ENCODE data around the gene LCP2.

DNA sequence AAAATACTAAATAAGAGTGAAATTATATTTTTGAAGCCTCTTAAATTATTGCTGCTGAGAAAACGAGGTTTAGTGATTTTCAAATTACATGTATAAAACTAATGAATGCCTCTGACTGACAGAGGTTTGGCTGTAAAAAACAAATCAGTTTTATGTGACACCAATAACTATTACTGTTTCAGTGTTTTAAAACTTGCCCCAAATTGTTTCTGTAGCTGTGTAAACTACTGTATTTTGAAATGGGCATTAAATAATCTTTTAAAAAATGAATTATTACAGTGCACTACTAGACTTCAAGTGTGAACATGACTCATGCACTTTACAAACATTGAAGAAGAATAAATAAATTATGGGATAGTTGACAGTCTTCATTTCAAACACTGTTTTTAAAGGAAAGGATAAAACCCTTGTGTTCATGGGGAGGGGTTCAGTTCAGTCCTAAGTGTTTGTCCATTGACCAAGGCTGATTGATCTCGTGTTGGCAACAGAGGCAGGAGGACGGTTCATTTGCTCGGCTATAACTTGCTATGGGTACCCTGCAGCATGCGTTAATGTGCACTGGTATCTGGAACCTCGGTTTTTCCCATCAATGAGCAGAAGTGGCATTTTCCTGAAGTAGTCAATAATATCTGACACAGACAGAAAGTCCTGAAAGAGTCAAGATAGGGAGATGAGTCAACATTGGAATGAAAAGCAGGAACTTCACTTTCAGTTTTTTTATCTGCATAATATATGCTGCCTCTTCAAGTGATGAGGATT, 49.2 kb downstream of the LCP2 start:
- no peak for TF ChIP-seq CEBPB (IDR thresholded peaks at IDR 0.05; ENCODE audit: low read depth)
- no peak for TF ChIP-seq TCF7L2 (IDR thresholded peaks at IDR 0.05; ENCODE audit: borderline replicate concordance, extremely low read depth, insufficient read depth, insufficient read length)
- no peak for TF ChIP-seq SIN3A (IDR thresholded peaks at IDR 0.05; ENCODE audit: low read depth)
- TF ChIP-seq FOSL1 (IDR thresholded peaks at IDR 0.05; ENCODE audit: low read depth) = no peak
- TF ChIP-seq, protein P1, sequence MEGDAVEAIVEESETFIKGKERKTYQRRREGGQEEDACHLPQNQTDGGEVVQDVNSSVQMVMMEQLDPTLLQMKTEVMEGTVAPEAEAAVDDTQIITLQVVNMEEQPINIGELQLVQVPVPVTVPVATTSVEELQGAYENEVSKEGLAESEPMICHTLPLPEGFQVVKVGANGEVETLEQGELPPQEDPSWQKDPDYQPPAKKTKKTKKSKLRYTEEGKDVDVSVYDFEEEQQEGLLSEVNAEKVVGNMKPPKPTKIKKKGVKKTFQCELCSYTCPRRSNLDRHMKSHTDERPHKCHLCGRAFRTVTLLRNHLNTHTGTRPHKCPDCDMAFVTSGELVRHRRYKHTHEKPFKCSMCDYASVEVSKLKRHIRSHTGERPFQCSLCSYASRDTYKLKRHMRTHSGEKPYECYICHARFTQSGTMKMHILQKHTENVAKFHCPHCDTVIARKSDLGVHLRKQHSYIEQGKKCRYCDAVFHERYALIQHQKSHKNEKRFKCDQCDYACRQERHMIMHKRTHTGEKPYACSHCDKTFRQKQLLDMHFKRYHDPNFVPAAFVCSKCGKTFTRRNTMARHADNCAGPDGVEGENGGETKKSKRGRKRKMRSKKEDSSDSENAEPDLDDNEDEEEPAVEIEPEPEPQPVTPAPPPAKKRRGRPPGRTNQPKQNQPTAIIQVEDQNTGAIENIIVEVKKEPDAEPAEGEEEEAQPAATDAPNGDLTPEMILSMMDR (IDR thresholded peaks at IDR 0.05 in 2 of 3, conservative IDR thresholded peaks at IDR 0.05 in 1 of 3; ENCODE audit: borderline replicate concordance in 1 of 3, insufficient read depth in 1 of 3, low read depth in 2 of 3, low read length in 2 of 3) = no peak
- TF ChIP-seq, protein P2, sequence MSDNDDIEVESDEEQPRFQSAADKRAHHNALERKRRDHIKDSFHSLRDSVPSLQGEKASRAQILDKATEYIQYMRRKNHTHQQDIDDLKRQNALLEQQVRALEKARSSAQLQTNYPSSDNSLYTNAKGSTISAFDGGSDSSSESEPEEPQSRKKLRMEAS (IDR thresholded peaks at IDR 0.05) = no peak
- TF ChIP-seq POLR2A (IDR thresholded peaks at IDR 0.05; ENCODE audit: borderline replicate concordance, extremely low read depth, insufficient read depth, insufficient read length) = no peak
- no peak for TF ChIP-seq SRF (IDR thresholded peaks at IDR 0.05; ENCODE audit: low read depth)
- TF ChIP-seq JUND (IDR thresholded peaks at IDR 0.05) = no peak
- TF ChIP-seq RAD21 (IDR thresholded peaks at IDR 0.05; ENCODE audit: low read depth) = no peak
